ENCODE data around the gene VTI1B.

GRCh38 chr14:67722293-67722692 lies 47.9 kb upstream of the VTI1B start:
- TF ChIP-seq CTCF (conservative IDR thresholded peaks at IDR 0.05; ENCODE audit: low read length), result no peak
- TF ChIP-seq EZH2phosphoT487 (IDR thresholded peaks at IDR 0.05; ENCODE audit: borderline replicate concordance, low read depth, low read length), result no peak

All from OCI-LY7 (cell line).